ENCODE measurements around the gene FBXO27.
"Not testable (repeated sequence)": the region's sequence is repeated elsewhere in the genome, so short reads cannot be mapped to it uniquely, and the experiment has no call there.

Gene FBXO27

DNA sequence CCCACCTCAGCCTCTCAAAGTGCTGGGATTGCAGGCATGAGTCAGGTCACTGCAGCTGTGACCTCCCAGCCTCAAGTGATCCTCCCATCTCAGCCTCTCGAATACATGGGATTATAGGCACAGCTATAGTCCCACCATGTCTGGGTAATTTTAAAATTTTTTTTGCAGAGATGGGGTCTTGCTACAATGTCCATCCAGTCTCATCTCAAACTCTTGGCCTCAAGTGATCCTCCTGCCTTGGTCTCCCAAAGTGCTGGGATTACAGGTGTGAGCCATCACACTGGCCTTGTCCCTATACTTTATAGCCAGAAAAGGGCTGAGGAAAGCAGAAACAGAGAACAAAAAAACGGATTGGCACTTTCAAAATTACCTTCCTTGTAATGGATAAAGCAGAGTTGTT is 4.8 kb upstream of the FBXO27 start:
- no peak for DNase-seq

DNA sequence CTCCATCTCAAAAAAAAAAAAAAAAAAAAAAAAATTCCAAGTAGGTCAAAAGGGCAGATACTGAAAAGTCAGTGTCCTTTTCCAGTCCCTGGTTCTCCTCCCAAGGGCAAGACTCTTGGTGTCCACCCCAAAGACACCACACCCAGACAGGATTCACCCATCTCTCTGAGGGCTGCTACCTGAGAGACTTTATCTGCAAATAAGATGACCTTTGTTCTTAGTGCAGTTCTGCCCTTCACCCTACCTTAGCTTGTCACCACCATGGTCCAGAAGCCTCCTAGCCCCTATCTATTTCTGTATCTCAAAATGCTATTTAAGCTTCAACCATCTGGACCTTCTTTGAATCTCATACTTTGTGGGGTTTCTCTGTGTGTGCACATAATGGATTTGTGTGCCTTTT is 4.2 kb upstream of the FBXO27 start:
- no peak for DNase-seq

DNA sequence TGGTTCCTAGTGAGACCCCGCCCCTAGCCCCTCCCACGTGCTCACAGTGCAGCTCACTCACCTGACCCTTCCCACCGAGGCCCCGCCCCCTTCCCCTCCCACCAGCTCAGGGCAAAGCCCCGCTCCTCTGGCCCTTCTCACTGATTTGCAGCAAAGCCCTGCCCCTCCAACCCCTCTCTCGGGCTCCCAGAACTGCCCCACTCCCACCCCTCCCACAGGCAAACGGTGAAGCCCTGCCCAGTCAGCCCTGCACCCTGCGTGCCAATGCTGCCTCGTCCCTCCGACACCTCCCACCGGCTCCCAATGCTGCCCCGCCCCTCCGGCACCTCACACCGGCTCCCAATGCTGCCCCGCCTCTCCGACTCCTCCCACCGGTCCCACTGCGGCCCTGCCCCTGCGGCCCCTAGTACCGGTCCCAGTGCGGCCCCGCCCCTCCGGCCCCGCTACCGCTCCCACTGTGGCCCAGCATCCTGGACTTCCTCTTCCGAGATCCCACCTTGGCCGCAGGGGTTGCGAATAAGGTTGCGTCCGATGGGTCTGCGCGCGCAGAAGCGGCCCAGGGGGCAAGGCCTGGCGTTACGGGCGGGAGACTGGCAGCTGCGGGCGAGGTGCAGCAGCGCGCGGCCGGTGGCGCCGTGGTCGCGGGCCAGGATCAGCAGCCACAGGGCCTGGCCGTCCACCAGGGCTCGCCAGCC is 834 bp downstream of the FBXO27 start:
- DNase-seq = no peak

DNA sequence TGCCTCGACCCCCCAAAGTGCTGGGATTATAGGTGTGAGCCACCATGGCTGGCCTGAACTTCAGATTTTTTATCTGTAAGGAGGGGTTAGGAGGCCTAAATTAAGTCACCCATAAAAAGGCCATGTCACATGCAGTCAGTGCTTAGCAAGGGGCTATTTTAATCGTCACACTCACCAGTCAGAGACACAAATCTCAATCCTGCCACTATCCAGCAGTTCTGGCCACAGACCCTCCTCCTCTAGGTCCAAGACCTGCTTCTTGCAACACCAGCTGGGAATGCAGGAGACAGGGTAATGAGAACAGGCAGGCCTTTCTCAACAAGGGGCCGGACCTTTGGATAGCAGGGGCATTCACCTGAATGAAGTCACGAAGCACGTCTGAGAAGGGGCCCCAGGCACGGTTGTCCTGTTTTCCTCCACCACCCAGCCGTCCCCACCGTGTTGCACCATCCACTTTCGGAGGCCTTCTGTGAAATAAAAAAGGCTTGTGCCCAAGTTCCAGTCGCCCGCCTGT is 1.4 kb downstream of the FBXO27 start:
- no peak for DNase-seq

DNA sequence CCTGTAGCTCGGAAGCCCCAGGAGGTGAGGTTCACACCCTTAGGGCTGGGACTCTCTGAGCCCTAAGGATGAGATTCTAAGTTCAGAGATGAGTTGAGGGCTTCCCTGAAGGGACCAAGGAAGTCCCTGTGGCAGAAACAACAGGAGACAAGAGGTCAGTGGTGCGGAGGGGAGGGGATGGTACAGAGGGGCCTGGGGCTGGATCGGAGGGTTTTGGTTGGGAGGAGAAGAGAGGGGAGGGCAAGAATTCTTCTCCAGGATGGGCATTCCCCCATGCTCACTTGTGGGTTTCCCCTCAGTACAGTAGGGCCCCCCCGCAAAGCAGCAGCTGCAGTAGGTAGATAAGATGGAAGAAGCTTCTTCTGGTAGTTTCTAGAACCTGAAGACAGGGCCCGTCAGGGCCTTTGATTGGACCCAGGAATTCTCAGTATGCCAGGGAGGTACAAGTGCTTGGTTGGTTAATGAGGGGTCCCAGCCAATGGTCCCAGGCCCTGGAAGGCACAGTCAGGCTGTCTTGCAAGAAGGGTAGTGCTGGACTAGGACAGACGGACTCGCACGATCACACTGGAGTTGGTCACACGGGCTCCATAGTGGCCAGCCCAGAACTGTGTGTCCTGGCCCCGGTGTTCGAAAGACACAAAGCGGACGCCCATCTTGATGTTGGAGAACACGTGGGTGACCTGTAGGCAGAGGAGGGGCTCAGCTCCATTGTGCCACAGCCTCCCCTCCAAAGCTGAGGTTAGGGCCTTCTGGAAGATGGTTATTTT is 7.3 kb downstream of the FBXO27 start:
- no peak for DNase-seq

DNA sequence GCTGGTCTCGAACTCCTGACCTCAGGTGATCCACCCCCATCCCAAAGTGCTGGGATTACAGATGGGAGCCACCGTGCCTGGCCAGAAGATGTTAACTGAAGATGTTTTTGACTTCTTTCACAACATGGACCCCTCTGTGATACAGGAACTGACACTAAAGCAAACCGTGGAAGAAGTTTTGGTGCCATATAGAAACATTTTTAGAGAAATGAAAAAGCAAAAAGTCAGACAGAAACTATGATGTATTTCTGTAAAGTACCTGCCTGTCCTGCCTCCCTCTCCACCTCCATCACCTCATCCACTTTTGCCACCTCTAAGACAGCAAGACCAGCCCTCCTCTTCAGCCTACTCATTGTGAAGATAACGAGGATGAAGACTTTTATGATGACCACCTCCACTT is 11.3 kb downstream of the FBXO27 start:
- DNase-seq = no peak

DNA sequence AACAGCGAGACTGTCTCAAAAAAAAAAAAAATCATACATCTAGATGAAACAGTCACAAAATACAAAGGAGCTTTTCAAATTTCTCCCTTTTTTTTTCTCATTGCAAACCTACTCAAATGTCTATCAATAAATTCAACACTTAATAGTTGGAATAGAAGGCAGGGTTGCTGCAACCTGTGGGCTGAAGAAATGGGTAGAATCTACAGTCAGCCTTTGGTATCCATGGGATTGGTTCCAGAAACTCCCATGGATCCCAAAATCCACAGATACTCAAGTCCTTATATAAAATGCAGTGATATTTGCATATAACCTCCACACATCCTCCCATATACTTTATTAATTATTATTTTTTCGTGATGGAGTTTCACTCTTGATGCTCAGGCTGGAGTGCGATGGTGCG is 14.7 kb downstream of the FBXO27 start:
- DNase-seq = no peak

DNA sequence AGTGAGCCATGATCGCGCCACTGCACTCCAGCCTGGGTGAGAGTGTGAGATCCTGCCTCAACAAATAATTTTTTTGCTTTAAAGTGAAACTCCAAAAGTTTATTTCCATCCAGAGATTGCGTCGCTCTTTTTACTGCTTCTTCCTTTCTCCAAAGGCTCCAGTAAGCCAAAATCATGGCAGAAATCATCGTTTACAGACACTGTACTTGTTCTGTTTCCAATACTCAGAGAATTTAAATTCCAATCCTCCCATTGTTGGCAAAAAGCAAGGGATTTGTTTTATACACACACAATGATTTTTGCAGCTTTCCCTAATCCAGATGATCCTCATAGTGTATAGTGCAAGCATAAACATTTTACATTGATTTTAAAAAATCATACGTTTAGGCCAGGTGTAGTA is 15.3 kb downstream of the FBXO27 start:
- DNase-seq = no peak

DNA sequence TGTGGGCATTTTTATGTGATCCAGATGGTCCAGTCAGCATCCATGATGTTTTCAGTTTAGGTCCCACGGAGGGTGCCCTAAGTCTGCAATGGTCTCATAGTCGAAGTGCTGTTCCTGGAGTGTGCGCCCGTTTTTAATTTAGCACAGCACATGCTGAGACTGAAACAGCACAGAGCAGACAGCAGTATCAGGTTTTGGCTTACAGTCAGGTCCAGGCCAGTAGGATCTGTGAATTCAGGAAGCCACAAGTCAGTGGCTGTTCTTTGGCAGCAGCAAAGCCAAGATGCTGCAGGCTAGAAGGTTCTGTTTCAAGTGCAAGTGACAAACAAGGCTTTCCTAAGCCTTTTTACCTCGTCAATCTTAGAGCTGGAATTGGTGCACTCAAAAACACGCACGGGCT is 18.3 kb downstream of the FBXO27 start:
- no peak for DNase-seq

DNA sequence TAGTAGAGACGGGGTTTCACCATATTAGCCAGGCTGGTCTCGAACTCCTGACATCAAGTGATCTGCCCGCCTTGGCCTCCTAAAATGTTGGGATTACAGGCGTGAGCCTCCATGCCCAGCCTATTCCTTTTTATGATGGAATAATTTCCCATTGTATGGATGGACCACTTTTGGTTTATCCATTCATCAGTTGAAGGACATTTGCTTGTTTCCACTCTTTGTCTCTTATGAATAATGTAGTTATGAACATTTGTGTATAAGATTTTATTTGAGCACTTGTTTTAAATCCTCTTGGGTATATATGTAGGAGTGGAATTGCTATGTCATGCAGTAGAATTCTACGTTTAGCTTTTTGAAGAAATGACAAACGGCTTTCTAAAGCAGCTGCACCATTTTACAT is 23.3 kb downstream of the FBXO27 start:
- DNase-seq = no peak

DNA sequence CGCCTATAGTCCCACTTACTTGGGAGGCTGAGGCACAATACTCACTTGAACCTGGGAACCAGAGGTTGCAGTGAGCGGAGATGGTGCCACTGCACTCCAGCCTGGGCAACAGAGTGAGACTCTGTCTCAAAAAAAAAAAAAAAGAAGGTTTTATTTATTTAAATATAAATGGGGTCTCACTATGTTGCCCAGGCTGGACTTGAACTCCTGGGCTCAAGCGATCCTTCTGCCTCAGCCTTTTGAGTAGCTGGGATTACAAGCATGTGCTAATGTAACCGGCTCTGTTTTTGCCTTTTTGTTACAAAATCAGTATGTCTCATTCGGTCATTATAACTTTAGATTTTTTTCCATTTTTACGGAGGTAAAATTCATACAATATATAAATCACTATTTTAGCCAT is 24.2 kb downstream of the FBXO27 start:
- DNase-seq = no peak

DNA sequence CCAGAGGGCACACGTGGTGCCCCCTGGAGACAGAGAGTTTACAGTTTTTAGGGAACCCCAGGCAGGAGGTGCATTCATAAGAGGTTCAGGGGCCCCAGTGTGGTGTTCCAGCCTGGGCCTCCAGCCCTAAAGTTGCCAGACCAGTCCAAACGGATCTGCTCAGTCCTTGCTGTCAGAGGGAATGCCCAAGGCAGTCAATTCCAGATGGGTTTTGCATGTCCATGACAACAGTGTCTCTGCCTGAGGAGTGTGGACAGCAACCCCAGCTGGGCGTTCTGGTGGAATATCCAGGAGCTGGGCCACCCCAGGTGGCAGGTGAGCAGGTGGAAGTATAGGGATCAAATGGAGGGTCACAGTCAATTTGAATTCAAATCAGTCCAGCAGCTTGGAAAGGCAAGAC is 25.3 kb downstream of the FBXO27 start:
- no peak for DNase-seq

DNA sequence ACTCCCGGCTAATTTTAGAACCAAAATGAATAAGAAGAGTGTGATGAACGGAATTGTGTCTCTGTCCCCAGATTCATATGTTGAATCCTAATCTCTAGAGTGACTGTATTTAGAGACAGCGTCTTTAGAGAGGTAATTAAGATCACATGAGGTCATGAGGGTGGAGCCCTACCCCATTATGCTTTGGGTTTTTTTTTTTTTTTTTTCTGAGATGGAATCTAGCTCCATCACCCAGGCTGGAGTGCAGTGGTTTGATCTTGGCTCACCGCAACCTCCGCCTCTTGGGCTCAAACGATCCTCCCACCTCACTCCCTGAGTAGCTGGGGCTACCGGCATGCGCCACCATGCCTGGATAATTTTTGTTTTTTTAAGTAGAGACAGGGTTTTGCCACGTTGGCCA is 27.9 kb downstream of the FBXO27 start:
- no peak for DNase-seq

DNA sequence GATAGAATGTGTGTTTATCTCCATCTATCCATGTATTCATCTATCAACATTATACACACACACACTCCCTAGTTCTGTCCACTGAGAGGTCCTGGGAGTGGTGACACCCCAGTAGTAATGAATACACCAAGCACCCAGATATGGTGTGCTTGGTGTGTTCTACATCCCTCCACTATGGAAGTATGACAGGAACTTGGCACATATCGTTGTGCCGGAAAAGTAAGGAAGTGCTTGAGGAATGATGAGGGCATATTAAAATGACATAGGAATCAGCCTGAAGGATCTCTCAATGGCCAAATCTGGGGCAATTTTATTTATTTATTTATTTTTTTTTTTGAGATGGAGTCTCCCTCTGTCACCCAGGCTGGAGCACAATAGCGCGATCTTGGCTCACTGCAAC is 28.6 kb downstream of the FBXO27 start:
- DNase-seq = no peak

DNA sequence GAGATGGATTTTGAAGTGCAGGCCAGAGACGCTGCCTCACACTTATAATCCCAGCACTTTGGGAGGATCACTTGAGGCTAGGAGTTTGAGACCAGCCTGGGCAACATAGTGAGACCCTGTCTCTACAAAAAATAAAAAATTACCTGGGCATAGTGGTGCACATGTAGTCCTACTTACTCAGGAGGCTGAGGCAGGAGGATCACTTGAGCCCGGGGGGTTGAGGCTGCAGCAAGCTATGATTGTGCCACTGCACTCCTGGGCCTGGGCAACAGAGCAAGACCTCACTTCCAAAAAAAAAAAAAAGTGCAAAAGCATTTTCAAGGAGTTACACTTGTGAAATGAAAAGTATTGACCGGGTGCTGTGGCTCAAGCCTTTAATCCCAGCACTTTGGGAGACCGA is 29.2 kb downstream of the FBXO27 start:
- DNase-seq = no peak

DNA sequence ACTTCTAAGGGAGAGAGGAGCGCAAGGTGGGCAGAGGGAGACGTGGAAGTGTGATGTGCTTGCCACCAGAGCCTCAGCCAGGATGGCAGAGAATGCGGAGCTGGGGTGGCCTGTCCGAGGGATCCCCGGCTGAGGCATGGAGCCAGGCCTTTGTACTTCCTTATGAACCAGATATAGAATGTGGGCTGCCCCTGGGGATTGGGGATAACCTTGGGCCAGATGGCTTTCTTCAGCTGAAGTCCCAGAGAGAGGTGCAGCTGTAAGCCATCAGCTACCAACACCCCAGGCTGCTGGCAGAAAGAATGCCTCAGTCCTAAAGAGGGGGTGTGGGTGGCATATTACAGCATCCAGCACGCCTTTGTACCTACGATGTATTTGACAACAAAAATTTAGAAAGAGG is 31.3 kb downstream of the FBXO27 start:
- DNase-seq = no peak

DNA sequence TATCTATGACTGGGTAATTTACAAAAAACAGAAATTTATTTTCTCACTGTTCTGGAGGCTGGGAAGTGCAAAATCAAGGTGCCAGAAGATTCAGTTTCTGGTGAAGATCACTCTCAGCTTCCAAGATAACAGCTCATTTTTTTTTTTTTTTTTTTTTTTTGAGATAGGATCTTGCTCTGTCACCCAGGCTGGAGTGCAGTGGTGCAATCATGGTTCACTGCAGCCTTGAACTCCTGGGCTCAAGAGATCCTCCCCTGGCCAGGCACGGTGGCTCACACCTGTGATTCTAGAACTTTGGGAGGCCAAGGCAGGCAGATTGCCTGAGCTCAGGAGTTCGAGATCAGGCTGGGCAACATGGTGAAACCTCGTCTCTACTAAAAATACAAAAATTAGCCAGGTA is 34.8 kb downstream of the FBXO27 start:
- not testable (repeated sequence) for DNase-seq

DNA sequence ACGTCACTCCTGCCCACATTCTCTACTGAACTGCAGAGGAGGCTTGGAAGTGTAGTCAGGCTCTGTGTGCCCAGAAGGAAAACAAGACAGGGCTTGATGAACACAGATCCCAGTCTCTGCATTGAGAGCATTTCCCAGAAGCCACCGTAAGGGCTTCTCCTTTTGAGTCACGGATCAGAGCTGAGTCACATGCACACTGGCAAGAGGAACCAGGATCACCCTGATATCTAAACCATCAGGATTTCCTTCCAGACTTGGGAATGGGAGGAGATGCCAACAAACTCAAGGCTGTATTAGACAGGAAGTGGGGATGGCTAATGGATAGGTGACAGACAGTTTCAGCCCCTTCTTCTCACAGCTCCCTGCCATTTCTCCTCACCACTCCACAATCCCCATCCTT is 39.1 kb downstream of the FBXO27 start:
- no peak for DNase-seq

DNA sequence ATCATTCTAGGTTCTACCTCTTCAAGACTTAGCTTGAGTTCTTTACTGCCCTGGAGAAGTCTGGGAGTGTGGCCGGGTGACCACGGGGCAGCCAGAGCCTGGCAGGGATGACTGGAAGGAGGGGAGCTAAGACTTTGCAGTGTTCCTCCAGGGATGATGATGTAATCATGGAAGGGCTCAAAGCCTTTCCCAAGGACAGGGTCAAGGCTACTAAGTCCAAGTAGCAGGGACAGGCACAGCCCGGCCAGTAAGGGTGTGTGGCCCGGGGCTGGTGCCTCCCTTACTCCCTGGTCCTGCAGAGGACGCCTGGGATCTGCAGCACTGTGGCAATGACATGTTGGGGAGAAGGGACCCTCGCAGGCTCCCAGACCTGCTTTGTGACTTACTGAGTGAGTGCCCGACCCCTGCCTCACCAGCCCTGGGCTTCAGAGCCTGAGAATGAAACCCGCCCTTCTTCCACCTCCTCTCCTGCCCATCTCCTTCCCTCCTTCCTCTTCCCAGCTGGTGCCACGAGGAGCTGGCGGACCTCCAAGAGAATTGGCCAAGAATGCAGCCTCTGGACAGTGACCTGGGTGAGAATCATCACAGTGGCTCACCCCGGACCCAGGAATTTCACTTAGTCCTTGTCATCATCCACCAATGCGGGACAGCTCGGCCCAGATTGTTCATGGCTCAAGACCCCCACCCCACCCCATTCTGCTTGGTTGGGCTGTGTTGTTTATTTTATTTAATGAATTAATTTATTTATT is 41.2 kb downstream of the FBXO27 start:
- no peak for DNase-seq

DNA sequence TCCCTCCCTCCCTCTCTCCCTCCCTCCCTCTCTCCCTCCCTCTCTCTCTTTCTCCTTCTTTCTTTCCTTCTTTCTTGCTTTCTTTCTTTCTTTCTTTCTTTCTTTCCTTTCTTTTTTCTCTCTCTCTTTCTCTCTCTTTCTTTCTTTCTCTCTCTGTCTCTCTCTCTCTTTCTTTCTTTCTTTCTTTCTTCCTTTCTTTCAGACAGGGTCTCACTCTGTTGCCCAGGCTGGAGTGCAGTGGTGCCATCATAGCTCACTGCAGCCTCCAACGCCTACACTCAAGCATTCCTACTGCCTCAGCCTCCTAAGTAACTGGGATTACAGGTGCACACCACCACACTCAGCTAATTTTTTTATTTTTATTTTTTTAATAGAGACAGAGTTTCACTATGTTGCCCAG is 42.7 kb downstream of the FBXO27 start:
- not testable (repeated sequence) for DNase-seq

DNA sequence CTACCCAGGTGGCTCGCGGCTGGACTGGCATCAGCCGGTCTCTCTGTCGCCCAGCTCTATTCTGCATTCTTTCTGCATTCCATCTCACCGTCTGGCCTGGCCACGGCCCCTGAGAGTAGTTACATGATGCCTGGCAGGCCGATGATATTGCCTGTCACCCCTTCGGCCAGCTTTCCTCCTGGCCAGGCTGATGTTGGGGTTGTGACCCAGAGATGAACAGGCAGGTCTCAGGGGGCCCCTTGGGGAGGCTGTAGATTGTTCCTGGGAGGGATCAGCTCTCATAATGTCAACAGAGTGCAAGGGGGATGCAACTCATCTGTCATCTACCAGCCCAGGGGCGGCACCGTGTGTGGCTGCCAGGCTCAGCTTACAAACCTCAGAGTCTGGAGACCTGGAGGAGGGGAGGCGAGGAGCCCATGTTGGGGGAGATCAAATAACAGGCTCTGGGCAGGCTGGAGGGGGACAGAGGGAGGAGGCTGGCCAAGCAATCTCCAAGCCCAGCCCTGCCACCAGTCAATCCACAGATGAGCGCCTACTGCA is 43.2 kb downstream of the FBXO27 start:
- DNase-seq = no peak

DNA sequence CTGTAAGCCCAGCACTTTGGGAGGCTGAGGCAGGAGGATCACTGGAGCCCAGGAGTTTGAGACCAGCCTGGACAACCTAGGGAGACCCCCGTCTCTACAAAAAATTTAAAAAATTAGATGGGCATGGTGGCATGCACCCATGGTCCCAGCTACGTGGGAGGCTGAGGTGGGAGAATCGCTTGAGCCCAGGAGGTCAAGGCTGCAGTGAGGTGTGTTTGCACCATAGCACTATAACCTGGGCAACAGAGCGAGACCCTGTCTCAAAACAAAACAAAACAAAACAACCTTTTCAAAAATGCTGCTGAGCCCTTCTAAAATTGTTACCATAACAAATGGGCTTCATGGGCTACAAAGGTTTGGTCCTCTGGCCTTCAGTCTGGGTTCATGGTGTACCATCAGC is 43.7 kb downstream of the FBXO27 start:
- not testable (repeated sequence) for DNase-seq

DNA sequence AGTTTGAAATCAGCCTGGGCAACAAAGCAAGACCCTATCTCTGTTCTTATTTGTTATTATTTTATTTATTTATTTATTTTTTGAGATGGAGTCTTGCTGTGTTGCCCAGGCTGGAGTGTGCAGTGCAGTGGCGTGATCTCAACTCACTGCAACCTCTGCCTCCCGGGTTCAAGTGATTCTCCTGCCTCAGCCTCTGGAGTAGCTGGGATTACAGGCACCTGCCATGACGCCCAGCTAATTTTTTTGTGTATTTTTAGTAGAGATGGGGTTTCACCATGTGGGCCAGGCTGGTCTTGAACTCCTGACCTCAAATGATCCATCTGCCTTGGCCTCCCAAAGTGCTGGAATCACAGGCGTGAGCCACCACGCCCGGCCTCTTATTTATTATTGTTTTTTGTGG is 44.6 kb downstream of the FBXO27 start:
- not testable (repeated sequence) for DNase-seq

DNA sequence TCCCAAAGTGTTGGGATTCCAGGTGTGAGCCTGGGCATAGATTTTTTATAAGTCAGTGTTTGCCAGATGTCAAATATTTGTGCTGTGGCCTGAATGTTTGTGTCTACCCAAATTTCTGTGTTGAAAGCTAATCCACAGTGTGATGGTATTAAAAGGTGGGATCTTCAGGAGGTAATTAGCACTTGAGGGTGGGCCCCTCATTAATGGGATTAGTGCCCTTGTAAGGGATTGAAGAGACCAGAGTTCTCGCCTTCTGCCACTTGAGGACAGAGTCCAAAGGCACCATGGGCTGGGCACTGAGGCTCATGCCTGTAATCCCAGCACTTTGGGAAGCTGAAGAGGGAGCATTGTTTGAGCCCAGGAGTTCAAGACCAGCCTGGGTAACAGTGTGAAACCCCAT is 47.1 kb downstream of the FBXO27 start:
- DNase-seq = no peak

Data from NCI-H187 (cell line).